ENCODE results near the gene PRRC2A.

GRCh38 chr6:31659649-31660380 is 39.3 kb downstream of the PRRC2A start:
- TF ChIP-seq, protein P1, sequence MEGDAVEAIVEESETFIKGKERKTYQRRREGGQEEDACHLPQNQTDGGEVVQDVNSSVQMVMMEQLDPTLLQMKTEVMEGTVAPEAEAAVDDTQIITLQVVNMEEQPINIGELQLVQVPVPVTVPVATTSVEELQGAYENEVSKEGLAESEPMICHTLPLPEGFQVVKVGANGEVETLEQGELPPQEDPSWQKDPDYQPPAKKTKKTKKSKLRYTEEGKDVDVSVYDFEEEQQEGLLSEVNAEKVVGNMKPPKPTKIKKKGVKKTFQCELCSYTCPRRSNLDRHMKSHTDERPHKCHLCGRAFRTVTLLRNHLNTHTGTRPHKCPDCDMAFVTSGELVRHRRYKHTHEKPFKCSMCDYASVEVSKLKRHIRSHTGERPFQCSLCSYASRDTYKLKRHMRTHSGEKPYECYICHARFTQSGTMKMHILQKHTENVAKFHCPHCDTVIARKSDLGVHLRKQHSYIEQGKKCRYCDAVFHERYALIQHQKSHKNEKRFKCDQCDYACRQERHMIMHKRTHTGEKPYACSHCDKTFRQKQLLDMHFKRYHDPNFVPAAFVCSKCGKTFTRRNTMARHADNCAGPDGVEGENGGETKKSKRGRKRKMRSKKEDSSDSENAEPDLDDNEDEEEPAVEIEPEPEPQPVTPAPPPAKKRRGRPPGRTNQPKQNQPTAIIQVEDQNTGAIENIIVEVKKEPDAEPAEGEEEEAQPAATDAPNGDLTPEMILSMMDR (IDR thresholded peaks at IDR 0.05; ENCODE audit: low read length), result no peak
- no peak for TF ChIP-seq EZH2 (optimal IDR thresholded peaks at IDR 0.05; ENCODE audit: low read depth, low read length)
- TF ChIP-seq EZH2phosphoT487 (IDR thresholded peaks at IDR 0.05; ENCODE audit: low read length), result no peak
